HepG2 (cell line): Measurements from ENCODE around the gene EGFL8. TPM values are rescaled to one million over a fixed set of nuclear protein-coding genes. Genes with fewer than 3 reads are reported as not detected.

ENCODE experiments used
- AKAP8 ChIP-seq: sonication (generic); formaldehyde crosslinking; IDR thresholded peaks from 2 replicates; pipeline ENCODE4 v1.5.1; 2020; ENCODE audit warnings: mild to moderate bottlenecking, missing genetic modification reagents
- ATAD3A ChIP-seq: sonication (generic); formaldehyde crosslinking; IDR thresholded peaks from 2 replicates; pipeline ENCODE4 v1.4.0; 2020; ENCODE audit warnings: missing genetic modification reagents
- CHD4 ChIP-seq: fragments of 200-600 bp; sonication (generic); IDR thresholded peaks from 2 replicates; pipeline ENCODE4 v1.7.0; 2017; ENCODE audit warnings: mild to moderate bottlenecking, low read length, borderline replicate concordance
- HES4 ChIP-seq: sonication (generic); formaldehyde crosslinking; IDR thresholded peaks from 2 replicates; pipeline ENCODE4 v1.9.0; 2021; ENCODE audit warnings: mild to moderate bottlenecking, missing genetic modification reagents, borderline replicate concordance
- HNF4G ChIP-seq, 2 experiments: sonication (generic) in 1 of 2; formaldehyde crosslinking in 1 of 2; IDR thresholded peaks; 2 replicates each; pipeline versions ENCODE4 v1.4.0 to v1.6.1; 2011 to 2020; ENCODE audit warnings: borderline replicate concordance in 2 of 2, low read depth in 2 of 2, mild to moderate bottlenecking in 2 of 2, low read length in 1 of 2, missing genetic modification reagents in 1 of 2, moderate library complexity in 1 of 2
- JUN ChIP-seq: sonication (generic); formaldehyde crosslinking; IDR thresholded peaks from 2 replicates; pipeline ENCODE4 v1.4.0; 2020; ENCODE audit warnings: mild to moderate bottlenecking, missing genetic modification reagents
- MEIS2 ChIP-seq: sonication (generic); formaldehyde crosslinking; IDR thresholded peaks from 2 replicates; pipeline ENCODE4 v1.9.0; 2021; ENCODE audit warnings: mild to moderate bottlenecking, missing genetic modification reagents
- PAX8 ChIP-seq: sonication (generic); formaldehyde crosslinking; IDR thresholded peaks from 2 replicates; pipeline ENCODE4 v1.8.0; 2022; ENCODE audit warnings: mild to moderate bottlenecking, missing genetic modification reagents, borderline replicate concordance
- RARG ChIP-seq: sonication (generic); formaldehyde crosslinking; IDR thresholded peaks from 2 replicates; pipeline ENCODE4 v1.4.0; 2020; ENCODE audit warnings: low read depth, mild to moderate bottlenecking, missing genetic modification reagents
- TFDP2 ChIP-seq: sonication (generic); formaldehyde crosslinking; IDR thresholded peaks from 2 replicates; pipeline ENCODE4 v1.4.0; 2020; ENCODE audit warnings: missing genetic modification reagents
- ZBTB43 ChIP-seq: sonication (generic); formaldehyde crosslinking; conservative IDR thresholded peaks from 2 replicates; pipeline ENCODE4 v1.4.0; 2020; ENCODE audit warnings: missing genetic modification reagents
- ZMAT3 ChIP-seq: sonication (generic); formaldehyde crosslinking; conservative IDR thresholded peaks from 2 replicates; pipeline ENCODE4 v1.7.0; 2021; ENCODE audit warnings: missing genetic modification reagents
- ZNF407 ChIP-seq: sonication (generic); formaldehyde crosslinking; IDR thresholded peaks from one replicate; pipeline ENCODE4 v1.5.1; 2020; ENCODE audit warnings: mild to moderate bottlenecking, missing genetic modification reagents; ENCODE audit errors: not compliant biosample characterization
- ZNF75D ChIP-seq: sonication (generic); formaldehyde crosslinking; IDR thresholded peaks from 2 replicates; pipeline ENCODE4 v1.8.1; 2023; ENCODE audit warnings: missing genetic modification reagents, mild to moderate bottlenecking, borderline replicate concordance
- ZNF792 ChIP-seq: IDR thresholded peaks from 2 replicates; pipeline ENCODE4 v1.6.1; 2016
- ZNF878 ChIP-seq: sonication (generic); formaldehyde crosslinking; IDR thresholded peaks from 2 replicates; pipeline ENCODE4 v1.8.1; 2023; ENCODE audit warnings: mild to moderate bottlenecking, missing genetic modification reagents, moderate library complexity
- ZSCAN12 ChIP-seq: sonication (generic); formaldehyde crosslinking; IDR thresholded peaks from 2 replicates; pipeline ENCODE4 v1.9.0; 2021; ENCODE audit warnings: mild to moderate bottlenecking, missing genetic modification reagents
- ZSCAN9 ChIP-seq: IDR thresholded peaks from 2 replicates; pipeline ENCODE4 v1.6.1; 2016; ENCODE audit warnings: borderline replicate concordance
- polyA plus RNA-seq, 8 experiments: library from polyadenylated mRNA; depleted of rRNA in 3 of 8; stranded (reverse) in 7 of 8; unstranded in 1 of 8; fragments of >200 nt; fragmentation: Illumina TruSeq in 4 of 8; extraction: Trizol in 4 of 8; gene quantifications; 2 replicates each; pipeline versions ENCODE4 v1.2.1 to v1.2.3, GENCODE V29; 2011 to 2016; ENCODE audit warnings: low read depth in 4 of 8, missing spikeins in 1 of 8, mixed read lengths in 1 of 8; ENCODE audit not compliant: insufficient read depth in 1 of 8
- total RNA-seq, 5 experiments: library from RNA; depleted of rRNA; stranded (reverse); fragments of >200 nt; fragmentation: Illumina TruSeq; extraction: Trizol; gene quantifications; 2 replicates each; pipeline ENCODE4 v1.2.3, GENCODE V29; 2016; ENCODE audit warnings: low read depth in 1 of 5

The EGFL8 gene
- total and polyA plus RNA-seq, 2 of the 13 experiments (the other 11 are each of a cell fraction or from before 2014, with no cell fraction given), result 10.0 to 11.5 TPM

GRCh38 chr6:32178547-32179440, 14.4 kb downstream of the EGFL8 start (continued):
- TF ChIP-seq ZNF407 (CRISPR knock-in tag) (no peak), CHD4 (no peak), MEIS2 (CRISPR knock-in tag) (peak; percentile 12; the same call in 1 of the 2 replicates), ZNF792 (CRISPR knock-in tag) (no peak), TFDP2 (CRISPR knock-in tag) (no peak), RARG (CRISPR knock-in tag) (no peak), AKAP8 (0 out of 2 replicates have a peak, but pooled peaks have one; percentile 27), ZMAT3 (CRISPR knock-in tag) (0 out of 2 replicates have a peak, but pooled peaks have one; percentile 22), ZNF878 (CRISPR knock-in tag) (no peak), JUN (CRISPR knock-in tag) (no peak), ATAD3A (CRISPR knock-in tag) (no peak), ZBTB43 (CRISPR knock-in tag) (0 out of 2 replicates have a peak, but pooled peaks have one; percentile 28), ZSCAN9 (CRISPR knock-in tag) (no peak), HES4 (CRISPR knock-in tag) (no peak), PAX8 (CRISPR knock-in tag) (no peak), ZSCAN12 (CRISPR knock-in tag) (no peak), HNF4G (IDR thresholded peaks at IDR 0.05; ENCODE audit: borderline replicate concordance, low read depth, low read length) (no peak), HNF4G (CRISPR knock-in tag; IDR thresholded peaks at IDR 0.05; ENCODE audit: borderline replicate concordance, low read depth) (no peak; the same call in 1 of the 2 replicates), ZNF75D (CRISPR knock-in tag) (no peak)
